Amniotic epithelial cell (primary cell): ENCODE data around the gene C10orf105.

Experiments used
- DNase-seq: peaks from one replicate; pipeline ENCODE4 v3.0.0-alpha.2; 2010; ENCODE audit warnings: low read depth

C10orf105 gene

DNA sequence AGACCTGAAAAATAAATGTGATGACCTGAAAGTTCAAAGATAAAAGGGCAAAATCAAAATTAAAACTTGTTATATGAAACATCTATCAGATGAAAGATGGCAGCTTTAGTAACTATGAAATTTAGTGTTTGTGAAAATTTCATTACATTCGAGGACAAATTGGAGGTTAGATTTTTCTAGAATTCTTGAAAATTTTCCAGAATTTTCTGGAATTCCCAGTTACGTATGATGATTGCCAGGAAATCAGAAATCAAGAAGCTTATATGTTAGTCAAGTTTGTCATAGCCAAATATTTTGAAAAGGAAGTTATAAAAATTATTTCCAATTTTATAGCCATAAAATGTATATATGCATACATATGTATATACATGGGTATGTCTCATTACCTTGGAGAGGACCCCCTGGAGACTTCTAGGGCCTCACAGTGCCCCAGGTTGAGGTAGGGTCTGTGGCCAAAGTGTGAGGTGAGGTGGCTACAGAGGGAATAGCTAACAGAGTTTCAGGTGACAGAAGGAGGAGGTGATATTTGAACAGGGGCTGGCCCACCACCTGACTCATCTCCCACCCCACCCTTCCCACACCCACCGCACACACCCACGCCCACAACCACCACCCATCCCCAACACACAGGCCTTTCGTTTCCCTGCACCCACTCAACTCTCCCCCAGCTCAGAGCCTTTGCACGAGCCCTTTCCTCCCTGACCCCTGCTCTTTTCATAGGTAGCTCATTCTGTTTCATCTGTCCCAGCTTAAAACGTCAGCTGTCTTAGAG, 21.5 kb downstream of the C10orf105 start:
- no peak for DNase-seq

DNA sequence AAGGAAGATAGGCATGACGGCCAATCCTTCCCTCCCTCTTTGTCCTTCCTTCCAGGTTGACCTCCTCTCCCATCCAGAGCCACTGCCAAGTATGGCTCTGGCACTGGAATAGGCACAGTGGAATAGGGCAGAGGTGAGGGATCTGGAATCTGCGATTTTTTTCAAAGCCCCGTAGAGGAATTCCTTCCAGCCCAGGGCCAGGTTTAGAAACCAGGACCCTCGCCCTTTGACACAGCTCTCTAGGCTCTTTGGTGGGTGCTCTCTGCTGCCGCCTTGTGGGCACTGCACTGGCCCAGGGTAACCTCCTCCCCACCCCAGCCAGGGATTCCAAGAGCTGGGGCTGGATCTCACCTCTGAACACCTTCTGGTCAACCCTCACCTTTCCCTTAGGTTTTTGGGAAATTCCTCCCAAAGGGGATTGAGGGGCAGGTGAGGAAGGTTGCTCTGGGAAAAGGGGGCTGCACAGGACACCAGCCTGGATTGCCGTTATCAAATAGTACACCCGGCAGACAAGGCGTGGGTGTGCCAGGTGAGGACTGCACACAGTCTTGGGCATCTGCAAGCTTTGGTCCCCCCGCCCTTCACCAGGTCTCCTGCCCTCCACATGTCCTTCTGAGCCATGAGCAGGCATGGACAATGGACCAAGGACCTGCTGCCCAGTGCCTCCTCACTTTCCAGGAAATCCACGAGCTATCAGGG, 22.8 kb downstream of the C10orf105 start:
- no peak for DNase-seq

DNA sequence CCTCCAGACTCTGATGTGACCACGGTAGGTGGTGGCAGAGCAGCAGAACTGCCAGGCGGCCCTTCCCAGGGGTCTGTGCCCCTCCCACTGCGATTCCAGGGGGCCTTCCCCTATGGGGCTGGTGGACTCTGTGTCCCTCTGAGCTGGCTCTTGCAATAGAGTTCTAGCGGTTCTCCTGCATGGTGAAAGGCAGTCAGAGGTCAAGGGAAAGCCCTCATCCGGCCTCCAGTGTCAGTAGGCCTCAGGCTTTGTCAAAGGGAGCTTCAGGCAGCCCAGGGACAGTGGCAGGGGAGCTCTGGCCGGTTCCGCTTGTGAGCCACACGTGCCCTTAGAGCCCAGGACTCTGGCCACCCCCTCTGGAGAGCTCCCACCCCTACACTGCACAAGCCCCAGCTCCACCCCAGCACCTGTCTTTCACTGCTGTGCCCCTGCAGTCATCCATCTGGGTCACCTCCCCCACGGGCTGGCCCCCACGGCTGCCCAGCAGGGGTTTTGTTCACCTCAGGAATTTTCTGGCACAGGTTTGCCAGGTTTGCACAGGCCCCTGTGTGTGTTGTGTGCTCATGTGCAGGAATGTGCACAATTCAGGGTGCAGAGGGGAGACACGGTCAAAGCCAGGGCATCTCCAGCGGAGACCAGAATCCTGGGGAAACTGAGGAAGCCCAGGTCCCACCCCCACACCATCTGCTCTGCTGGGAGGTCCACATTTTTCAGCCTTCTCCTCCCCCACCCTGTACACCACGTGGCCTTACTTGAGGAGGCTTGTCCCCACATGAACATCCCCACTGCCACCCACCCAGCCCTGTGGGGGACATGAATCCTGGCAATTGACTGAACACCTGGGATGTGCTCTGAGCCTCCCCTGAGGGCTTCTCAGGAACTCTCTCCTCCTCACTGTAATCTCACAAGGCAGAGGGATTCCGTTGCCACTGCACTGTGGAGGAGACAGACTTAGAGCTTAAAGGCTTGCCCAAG, 23.8 kb downstream of the C10orf105 start:
- no peak for DNase-seq

DNA sequence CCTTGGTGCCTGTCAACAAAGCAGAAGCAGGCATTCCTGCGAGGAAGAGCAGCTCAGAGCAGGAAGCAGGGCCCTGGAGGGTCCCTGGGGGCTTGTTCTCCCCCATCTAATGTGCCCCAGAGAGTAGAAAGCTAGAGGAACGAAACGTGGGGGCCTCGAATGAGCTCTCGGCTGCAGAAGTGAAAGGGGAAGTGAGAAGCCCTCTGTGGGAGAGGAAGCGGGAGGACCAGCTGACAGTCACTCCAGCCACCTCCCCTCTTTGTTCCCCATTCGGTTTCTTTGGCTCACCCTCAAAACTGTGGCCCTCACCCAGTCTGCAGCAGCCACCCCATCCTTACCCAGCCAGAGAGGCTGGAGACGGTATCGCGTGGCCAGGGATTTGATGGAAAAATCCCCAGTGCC, 25.0 kb downstream of the C10orf105 start:
- DNase-seq: no peak

GRCh38 chr10:71694039-71694501, 25.5 kb downstream of the C10orf105 start:
- DNase-seq: no peak

DNA sequence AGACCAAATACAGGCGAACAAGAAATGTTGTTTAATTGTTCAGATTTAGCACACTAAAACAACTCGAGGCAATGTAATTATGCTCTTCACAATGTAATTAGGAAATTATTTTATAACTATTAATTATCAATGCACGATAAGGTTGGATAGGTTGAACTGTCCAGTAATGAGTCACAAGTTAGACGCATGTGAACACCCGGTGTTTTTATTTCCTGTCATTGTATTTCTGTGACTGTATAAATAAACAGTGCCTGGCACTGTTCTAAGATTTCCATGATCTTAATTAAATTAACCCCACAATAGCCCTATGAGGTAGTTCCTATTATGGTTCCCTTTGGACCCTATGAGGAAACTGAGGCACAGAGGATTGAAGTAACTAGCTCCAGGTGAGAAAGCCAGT, 26.2 kb downstream of the C10orf105 start:
- no peak for DNase-seq

GRCh38 chr10:71692598-71693306, 26.8 kb downstream of the C10orf105 start:
- no peak for DNase-seq

DNA sequence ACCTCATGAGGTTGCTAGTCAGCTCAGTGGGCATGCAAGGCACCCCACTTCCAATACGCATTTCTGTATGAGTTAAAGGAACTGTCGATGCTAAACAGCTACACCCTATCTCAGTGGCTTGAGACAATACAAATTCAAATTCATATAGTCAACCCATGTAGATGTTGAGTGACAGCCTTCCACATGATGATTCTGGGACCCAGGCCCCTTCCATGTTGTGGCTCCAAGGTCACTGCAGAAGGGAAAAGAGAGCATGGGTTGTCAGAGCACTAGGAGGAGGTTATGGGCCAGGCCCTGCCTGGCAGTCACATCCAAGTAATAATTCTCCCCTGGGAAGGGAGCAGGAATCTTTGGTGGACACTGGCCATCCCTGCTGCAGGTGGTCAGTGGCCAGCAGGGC, 28.2 kb downstream of the C10orf105 start:
- DNase-seq: no peak

GRCh38 chr10:71690094-71690720, 29.4 kb downstream of the C10orf105 start:
- DNase-seq: no peak

DNA sequence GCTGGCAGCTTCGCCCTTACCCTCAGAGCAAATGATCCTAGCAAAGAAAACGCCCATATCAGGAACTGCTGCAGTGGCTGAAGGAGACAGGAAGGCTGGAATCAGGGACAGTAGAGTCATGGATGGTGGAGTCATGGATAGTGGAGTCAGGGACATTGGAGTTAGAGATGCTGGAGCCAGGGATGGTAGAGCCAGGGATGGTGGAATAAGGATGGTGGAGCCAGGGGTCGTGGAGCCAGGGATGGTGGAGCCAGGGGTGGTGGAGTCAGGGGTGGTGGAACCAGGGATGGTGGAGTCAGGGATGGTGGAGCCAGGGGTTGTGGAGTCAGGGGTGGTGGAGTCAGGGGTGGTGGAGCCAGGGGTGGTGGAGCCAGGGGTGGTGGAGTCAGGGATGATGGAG, 31.3 kb downstream of the C10orf105 start:
- DNase-seq: no peak

DNA sequence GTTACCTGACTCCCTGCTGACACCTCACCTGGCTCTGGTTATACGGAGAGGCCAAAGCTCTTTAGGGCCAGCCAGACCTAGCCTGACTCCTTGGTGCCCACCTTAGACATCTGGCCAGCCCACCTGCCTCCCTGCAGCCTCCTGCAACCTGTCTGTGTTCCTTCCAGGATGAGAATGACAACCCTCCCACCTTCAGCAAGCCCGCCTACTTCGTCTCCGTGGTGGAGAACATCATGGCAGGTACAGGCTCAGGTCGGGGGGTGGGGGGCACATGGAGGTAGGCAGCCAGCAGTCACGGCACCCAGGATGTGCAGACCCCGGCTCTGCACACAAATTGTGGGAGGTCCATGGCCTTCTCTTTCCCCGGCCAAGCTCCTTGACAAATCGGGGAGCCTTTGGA, 32.1 kb downstream of the C10orf105 start:
- DNase-seq: no peak

DNA sequence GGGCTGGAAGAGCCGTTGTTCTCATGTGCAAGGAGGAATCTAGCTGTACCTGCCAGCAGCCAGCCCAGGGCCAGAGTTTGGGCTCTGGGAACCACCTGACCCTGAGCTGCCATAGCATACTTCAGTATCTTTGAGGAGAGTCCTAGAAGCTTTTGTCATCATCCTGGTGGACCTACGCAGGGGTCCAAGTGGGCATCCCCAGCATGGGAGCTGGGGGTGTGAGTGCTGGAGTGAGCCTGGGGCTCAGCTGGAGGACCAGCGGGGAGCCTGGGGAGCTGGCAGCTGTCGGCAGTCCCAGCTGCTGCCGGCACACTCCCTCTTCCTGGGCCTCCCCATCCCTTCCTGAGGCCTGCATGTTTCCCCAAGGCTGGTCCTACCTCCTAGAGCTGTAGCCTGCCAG, 32.5 kb downstream of the C10orf105 start:
- no peak for DNase-seq

GRCh38 chr10:71685554-71686232, 33.9 kb downstream of the C10orf105 start:
- no peak for DNase-seq

GRCh38 chr10:71684356-71685173, 35.0 kb downstream of the C10orf105 start:
- no peak for DNase-seq

GRCh38 chr10:71683301-71683700, 36.3 kb downstream of the C10orf105 start:
- DNase-seq: no peak

DNA sequence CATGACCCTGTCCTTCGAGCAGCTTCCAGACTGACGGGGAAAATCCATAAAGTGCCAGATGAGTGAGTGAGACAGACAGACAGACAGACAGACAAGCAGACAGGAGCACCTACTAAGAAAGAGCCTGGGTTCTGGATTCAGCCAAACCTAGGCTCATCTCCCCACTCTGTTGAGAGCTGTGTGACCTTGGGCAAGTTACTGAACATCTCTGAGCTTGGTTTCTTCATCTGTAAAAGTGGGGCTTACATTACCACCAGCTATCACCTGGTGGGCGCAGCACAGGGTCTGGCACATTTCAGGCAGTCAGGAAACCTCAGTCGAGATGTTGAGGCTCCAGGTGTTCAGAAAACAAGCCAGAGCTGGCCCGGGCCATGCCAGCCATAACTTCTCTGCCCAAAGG, 37.6 kb downstream of the C10orf105 start:
- DNase-seq: no peak

GRCh38 chr10:71679425-71679824, 40.2 kb downstream of the C10orf105 start:
- DNase-seq: no peak

DNA sequence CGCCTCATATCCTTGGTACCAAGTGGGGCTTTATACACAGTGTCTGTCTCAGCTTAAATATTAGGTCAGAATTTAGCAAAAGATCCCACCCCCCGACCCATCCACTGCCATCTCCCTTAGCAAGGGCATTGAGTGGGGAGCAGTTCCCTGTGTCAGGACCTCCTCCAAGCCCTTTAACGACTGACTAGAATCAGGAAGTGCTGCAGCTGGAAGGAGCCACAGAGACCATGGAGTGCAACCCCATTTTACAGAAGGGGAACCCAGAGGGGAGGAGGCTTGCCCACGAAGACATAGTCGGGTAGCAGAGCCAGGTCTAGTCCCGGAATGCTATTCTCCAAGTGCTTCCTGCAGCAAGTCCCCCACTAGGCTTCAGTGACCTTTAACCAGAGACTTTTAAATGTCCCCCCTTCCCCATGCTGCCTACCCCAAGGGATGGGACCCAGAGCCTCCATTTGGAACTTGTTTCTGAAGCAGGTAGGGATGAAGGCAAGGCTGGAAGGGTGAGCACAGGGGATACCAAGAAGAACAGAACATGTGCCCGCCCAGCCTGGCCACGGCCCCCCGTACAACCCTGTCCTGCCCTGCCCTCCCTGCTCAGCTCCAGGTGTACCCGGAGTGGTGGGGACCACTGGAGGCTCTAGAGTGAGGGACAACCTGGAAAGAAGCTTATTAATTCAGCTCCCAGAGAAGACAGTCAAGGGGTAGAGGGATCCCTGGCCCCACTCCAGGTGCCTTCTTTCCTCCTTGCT, 41.3 kb downstream of the C10orf105 start:
- DNase-seq: no peak

DNA sequence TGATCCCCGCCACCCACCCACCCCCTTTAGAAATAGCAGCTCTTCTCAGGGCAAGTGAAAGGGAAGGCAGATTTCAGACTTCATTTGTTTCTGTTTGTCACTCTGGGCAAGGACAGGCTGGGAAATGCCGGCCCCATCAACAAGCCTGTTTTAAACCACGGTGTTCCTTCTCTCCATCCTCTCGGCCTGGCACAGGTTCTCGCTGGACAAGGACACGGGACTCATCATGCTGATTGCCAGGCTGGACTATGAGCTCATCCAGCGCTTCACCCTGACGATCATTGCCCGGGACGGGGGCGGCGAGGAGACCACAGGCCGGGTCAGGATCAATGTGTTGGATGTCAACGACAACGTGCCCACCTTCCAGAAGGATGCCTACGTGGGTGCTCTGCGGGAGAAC, 42.3 kb downstream of the C10orf105 start:
- DNase-seq: no peak
